Thyroid gland (tissue), 4 donors: ENCODE measurements around the gene TBCD.

Experiments
- CTCF ChIP-seq, 6 experiments: fragments of 200-600 bp in 3 of 6; fragments of 450-650 bp in 3 of 6; sonication (generic) in 3 of 6; IDR thresholded peaks; one replicate each; pipeline ENCODE4 v1.5.1; 2016 to 2019; ENCODE audit warnings: antibody characterized with exemption in 6 of 6, mild to moderate bottlenecking in 2 of 6, inconsistent platforms in 1 of 6, moderate library complexity in 1 of 6
- POLR2A ChIP-seq, 2 donors: fragments of 450-650 bp; IDR thresholded peaks; one replicate each; pipeline ENCODE4 v1.6.1; 2017; ENCODE audit warnings: antibody characterized with exemption in 2 of 2, mild to moderate bottlenecking in 2 of 2, moderate library complexity in 1 of 2

GRCh38 chr17:82791532-82791931 lies 39.7 kb downstream of the TBCD start:
- TF ChIP-seq CTCF (IDR thresholded peaks at IDR 0.05) (no peak), POLR2A (IDR thresholded peaks at IDR 0.05) (no peak)
